Astrocyte (in vitro differentiated cells and primary cell): ENCODE measurements around the gene TMPRSS9.

ENCODE experiments used
- CTCF ChIP-seq: IDR thresholded peaks from 2 replicates; pipeline ENCODE4 v1.5.1; 2011; ENCODE audit warnings: low read depth, mild to moderate bottlenecking, inconsistent platforms, low read length, moderate library complexity; ENCODE audit not compliant: insufficient read depth
- EZH2 ChIP-seq: IDR thresholded peaks from 2 replicates; pipeline ENCODE4 v1.6.1; 2012; ENCODE audit warnings: mild to moderate bottlenecking, low read length, inconsistent platforms; ENCODE audit not compliant: insufficient read depth

- no peak for TF ChIP-seq CTCF
- TF ChIP-seq EZH2: no peak
Observed at GRCh38 chr19:2335848-2336247, 24.2 kb upstream of the TMPRSS9 start.
